AG04450 (cell line): ENCODE measurements around the gene ARHGEF17. TPM values are rescaled to one million over a fixed set of nuclear protein-coding genes. Genes with fewer than 3 reads are reported as not detected.
A peak's percentile ranks its signal among the peaks of the same experiment; 100 is the strongest.

Experiments
- CTCF ChIA-PET: fragments of 300-600, 350-600 bp; formaldehyde crosslinking; extraction: SDS; loops from one replicate; lab custom pipeline; 2022; ENCODE audit warnings: antibody characterized with exemption, inconsistent platforms; lab: Charles Lee
- POLR2A ChIA-PET: fragments of 350-600 bp; formaldehyde crosslinking; extraction: SDS; loops from one replicate; lab custom pipeline; 2021; ENCODE audit warnings: antibody characterized with exemption, inconsistent platforms; lab: Yijun Ruan, JAX
- DNase-seq: peaks from one replicate; pipeline ENCODE4 v3.0.0-alpha.2; 2011; ENCODE audit warnings: low read depth, low spot score
- H3K27ac ChIP-seq: one replicate; pipeline ENCODE4 v1.5.1; 2012; ENCODE audit warnings: low read depth, low read length, control low read depth
- H3K27me3 ChIP-seq: one replicate; pipeline ENCODE4 v1.6.0; 2012; ENCODE audit warnings: low read length; ENCODE audit not compliant: control insufficient read depth, insufficient read depth
- H3K4me3 ChIP-seq: 2 replicates; pipeline ENCODE4 v1.5.1; 2011; ENCODE audit warnings: mild to moderate bottlenecking, low read depth, low read length, control low read depth
- H3K9me3 ChIP-seq: 2 replicates; pipeline ENCODE4 v1.5.1; 2012; ENCODE audit warnings: low read length; ENCODE audit not compliant: control insufficient read depth, insufficient read depth
- CTCF ChIP-seq: IDR thresholded peaks from 2 replicates; pipeline ENCODE4 v1.5.1; 2011; ENCODE audit warnings: low read depth, low read length, control low read depth, inconsistent platforms
- polyA plus RNA-seq: library from polyadenylated mRNA; depleted of rRNA; stranded (reverse); fragments of >200 nt; gene quantifications from 2 replicates; pipeline ENCODE4 v1.2.3, GENCODE V29; 2011

The ARHGEF17 gene
- polyA plus RNA-seq, 1 experiment = 30.6 TPM

- Histone ChIP-seq H3K27me3 (no peaks in the 10 kb centered on the region), H3K9me3 (no peaks in the 10 kb centered on the region), H3K27ac (peak overlapping the region; percentile 39), H3K4me3 (no peak overlapping the region)
- POLR2A ChIA-PET = interaction anchor here (1.0 to 2.2 kb wide), 3 partner anchors 14 to 22 kb away, joined by 3 to 11 read pairs (median 3); no protein-coding TSS in a partner anchor
- DNase-seq = no peak
- TF ChIP-seq CTCF = no peak
- CTCF ChIA-PET = interaction anchor here (0.6 to 3.2 kb wide), 3 partner anchors 20 to 1314 kb away, joined by 4 to 15 read pairs (median 11); no protein-coding TSS in a partner anchor
Observed at GRCh38 chr11:73331138-73331916, 23.3 kb downstream of the ARHGEF17 start.

GRCh38 chr11:73333173-73333572, 25.1 kb downstream of the ARHGEF17 start:
- peak overlapping the region; percentile 87 for H3K27ac ChIP-seq
- POLR2A ChIA-PET = interaction anchor here (2.9 to 5.2 kb wide), 2 partner anchors 19 to 25 kb away, joined by 16 to 70 read pairs; partner anchors contain the start of gene ARHGEF17
- H3K4me3 ChIP-seq = no peak overlapping the region
- no peak for TF ChIP-seq CTCF
- no peaks in the 10 kb centered on the region for H3K9me3 ChIP-seq
- CTCF ChIA-PET = interaction anchor here (1.5 kb wide), 1 partner anchor 18 kb away, joined by 11 read pairs; no protein-coding TSS in a partner anchor
- DNase-seq = no peak
- no peaks in the 10 kb centered on the region for H3K27me3 ChIP-seq

GRCh38 chr11:73333640-73334383, 25.7 kb downstream of the ARHGEF17 start:
- Histone ChIP-seq H3K4me3 (no peak overlapping the region), H3K27me3 (no peaks in the 10 kb centered on the region), H3K9me3 (no peaks in the 10 kb centered on the region), H3K27ac (peak overlapping the region; percentile 87)
- DNase-seq = no peak
- ChIA-PET CTCF (interaction anchor here (1.1 to 5.2 kb wide), 6 partner anchors 8 to 39 kb away, joined by 6 to 137 read pairs (median 20); partner anchors contain the start of gene ARHGEF17), POLR2A (interaction anchor here (2.4 to 5.2 kb wide), 3 partner anchors 8 to 26 kb away, joined by 9 to 70 read pairs (median 16); partner anchors contain the start of gene ARHGEF17)
- no peak for TF ChIP-seq CTCF

GRCh38 chr11:73334384-73335203, 26.5 kb downstream of the ARHGEF17 start:
- H3K9me3 ChIP-seq = no peaks in the 10 kb centered on the region
- peak overlapping the region; percentile 87 for H3K27ac ChIP-seq
- no peaks in the 10 kb centered on the region for H3K27me3 ChIP-seq
- DNase-seq = no peak
- no peak; the same call in 1 of the 2 replicates for TF ChIP-seq CTCF
- ChIA-PET POLR2A (interaction anchor here (2.4 to 5.2 kb wide), 3 partner anchors 8 to 26 kb away, joined by 9 to 70 read pairs (median 16); partner anchors contain the start of gene ARHGEF17), CTCF (interaction anchor here (0.6 to 8.7 kb wide), 34 partner anchors 8 to 619 kb away, joined by 3 to 137 read pairs (median 6); partner anchors contain the start of genes ARHGEF17 and P2RY6)
- H3K4me3 ChIP-seq = peak overlapping the region; percentile 27; the same call in 1 of the 2 replicates
